Thyroid gland (tissue), 4 donors: ENCODE results near the gene TAF3.

Experiments
- POLR2A ChIP-seq, 2 donors: fragments of 450-650 bp; IDR thresholded peaks; one replicate each; pipeline ENCODE4 v1.6.1; 2017; ENCODE audit warnings: antibody characterized with exemption in 2 of 2, mild to moderate bottlenecking in 2 of 2, moderate library complexity in 1 of 2
- TF ChIP-seq, protein P1 (sequence below), 6 experiments: fragments of 200-600 bp in 3 of 6; fragments of 450-650 bp in 3 of 6; sonication (generic) in 3 of 6; IDR thresholded peaks; one replicate each; pipeline ENCODE4 v1.5.1; 2016 to 2019; ENCODE audit warnings: antibody characterized with exemption in 6 of 6, mild to moderate bottlenecking in 2 of 6, inconsistent platforms in 1 of 6, moderate library complexity in 1 of 6

DNA sequence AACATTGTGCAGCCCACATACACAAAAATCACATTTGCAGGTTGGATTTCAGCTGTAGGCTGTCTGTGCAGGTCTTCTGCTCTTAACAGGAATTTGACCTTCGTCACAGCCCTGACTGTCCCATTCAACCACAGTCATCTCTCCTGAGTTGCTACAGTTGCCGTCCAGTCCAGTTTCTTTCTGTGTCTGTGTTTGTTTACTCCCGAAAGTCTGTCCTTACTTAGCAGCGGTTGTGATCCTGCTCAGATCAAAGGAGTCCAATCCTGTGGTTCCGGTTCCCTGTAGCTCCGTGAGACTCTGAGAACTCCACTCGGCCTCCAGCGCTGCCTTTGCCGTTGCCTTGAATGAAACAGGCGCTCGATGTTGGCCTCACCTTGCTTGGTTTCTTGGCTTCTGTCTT is 124.6 kb downstream of the TAF3 start:
- TF ChIP-seq POLR2A (IDR thresholded peaks at IDR 0.05), result no peak
- TF ChIP-seq, protein P1, sequence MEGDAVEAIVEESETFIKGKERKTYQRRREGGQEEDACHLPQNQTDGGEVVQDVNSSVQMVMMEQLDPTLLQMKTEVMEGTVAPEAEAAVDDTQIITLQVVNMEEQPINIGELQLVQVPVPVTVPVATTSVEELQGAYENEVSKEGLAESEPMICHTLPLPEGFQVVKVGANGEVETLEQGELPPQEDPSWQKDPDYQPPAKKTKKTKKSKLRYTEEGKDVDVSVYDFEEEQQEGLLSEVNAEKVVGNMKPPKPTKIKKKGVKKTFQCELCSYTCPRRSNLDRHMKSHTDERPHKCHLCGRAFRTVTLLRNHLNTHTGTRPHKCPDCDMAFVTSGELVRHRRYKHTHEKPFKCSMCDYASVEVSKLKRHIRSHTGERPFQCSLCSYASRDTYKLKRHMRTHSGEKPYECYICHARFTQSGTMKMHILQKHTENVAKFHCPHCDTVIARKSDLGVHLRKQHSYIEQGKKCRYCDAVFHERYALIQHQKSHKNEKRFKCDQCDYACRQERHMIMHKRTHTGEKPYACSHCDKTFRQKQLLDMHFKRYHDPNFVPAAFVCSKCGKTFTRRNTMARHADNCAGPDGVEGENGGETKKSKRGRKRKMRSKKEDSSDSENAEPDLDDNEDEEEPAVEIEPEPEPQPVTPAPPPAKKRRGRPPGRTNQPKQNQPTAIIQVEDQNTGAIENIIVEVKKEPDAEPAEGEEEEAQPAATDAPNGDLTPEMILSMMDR (IDR thresholded peaks at IDR 0.05), result no peak
